Neural cell (in vitro differentiated cells): Measurements from ENCODE around the gene FANCC. TPM values are rescaled to one million over a fixed set of nuclear protein-coding genes. Genes with fewer than 3 reads are reported as not detected.

Experiments used
- H2AFZ ChIP-seq: fragments of 200-600, 300-800 bp; sonication (generic), shearing (Covaris generic); 2 replicates; pipeline ENCODE4 v1.6.0; 2014; ENCODE audit warnings: low read depth, mild to moderate bottlenecking, antibody characterized with exemption, low read length, moderate library complexity
- H3F3A ChIP-seq: fragments of 200-600 bp; shearing (Covaris generic); 2 replicates; pipeline ENCODE4 v1.6.1; 2016; ENCODE audit warnings: mild to moderate bottlenecking, moderate library complexity, mixed read lengths, antibody characterized with exemption, low read length; ENCODE audit not compliant: insufficient read depth, poor library complexity, severe bottlenecking
- H3K27ac ChIP-seq: fragments of 200-600, 300-800 bp; sonication (generic), shearing (Covaris generic); 2 replicates; pipeline ENCODE4 v1.5.1; 2014; ENCODE audit warnings: mild to moderate bottlenecking, low read length, moderate library complexity
- H3K27me3 ChIP-seq: fragments of 300-800, 200-600 bp; sonication (generic), shearing (Covaris generic); 2 replicates; pipeline ENCODE4 v1.6.0; 2014; ENCODE audit warnings: mild to moderate bottlenecking, low read depth, low read length, moderate library complexity; ENCODE audit not compliant: insufficient read depth
- H3K36me3 ChIP-seq: fragments of 300-800, 200-600 bp; sonication (generic), shearing (Covaris generic); 2 replicates; pipeline ENCODE4 v1.5.1; 2014; ENCODE audit warnings: mild to moderate bottlenecking, antibody characterized with exemption, low read length, moderate library complexity; ENCODE audit not compliant: insufficient read depth
- H3K4me2 ChIP-seq: fragments of 300-800, 200-600 bp; sonication (generic), shearing (Covaris generic); 2 replicates; pipeline ENCODE4 v1.6.0; 2014; ENCODE audit warnings: mild to moderate bottlenecking, low read length
- H3K4me3 ChIP-seq: fragments of 300-800, 200-600 bp; sonication (generic), shearing (Covaris generic); 2 replicates; pipeline ENCODE4 v1.5.1; 2014; ENCODE audit warnings: mild to moderate bottlenecking, low read length, moderate library complexity
- H3K79me2 ChIP-seq: fragments of 200-600 bp; shearing (Covaris generic); replicated peaks from 2 replicates; pipeline ENCODE4 v1.6.0; 2014; ENCODE audit warnings: mild to moderate bottlenecking, low read length, moderate library complexity; ENCODE audit not compliant: insufficient read depth
- H3K9ac ChIP-seq: fragments of 300-800, 200-600 bp; sonication (generic), shearing (Covaris generic); 2 replicates; pipeline ENCODE4 v1.6.1; 2016; ENCODE audit warnings: mild to moderate bottlenecking, low read length, mixed read lengths
- H3K9me2 ChIP-seq: fragments of 200-600 bp; shearing (Covaris generic); 2 replicates; pipeline ENCODE4 v1.6.1; 2016; ENCODE audit warnings: mild to moderate bottlenecking, low read length, mixed read lengths; ENCODE audit not compliant: insufficient read depth
- H3K9me3 ChIP-seq: fragments of 200-600, 300-800 bp; sonication (generic), shearing (Covaris generic); 2 replicates; pipeline ENCODE4 v1.6.1; 2016; ENCODE audit warnings: mild to moderate bottlenecking, mixed run types, low read length, moderate library complexity, mixed read lengths
- H4K20me1 ChIP-seq: fragments of 200-600 bp; shearing (Covaris generic); 2 replicates; pipeline ENCODE4 v1.6.1; 2016; ENCODE audit warnings: mild to moderate bottlenecking, mixed run types; ENCODE audit not compliant: insufficient read depth
- CTCF ChIP-seq: fragments of 450-650 bp; IDR thresholded peaks from 2 replicates; pipeline ENCODE4 v1.5.1; 2014; ENCODE audit warnings: antibody characterized with exemption, mild to moderate bottlenecking, moderate library complexity; ENCODE audit not compliant: poor library complexity, severe bottlenecking
- EP300 ChIP-seq: fragments of 450-650 bp; conservative IDR thresholded peaks from 2 replicates; pipeline ENCODE4 v1.6.1; 2014; ENCODE audit warnings: antibody characterized with exemption, mild to moderate bottlenecking, moderate library complexity; ENCODE audit not compliant: poor library complexity, severe bottlenecking
- EZH2 ChIP-seq: fragments of 200-600, 300-800 bp; shearing (Covaris generic), sonication (generic); IDR thresholded peaks from 2 replicates; pipeline ENCODE4 v1.6.1; 2014; ENCODE audit warnings: antibody characterized with exemption, low read length, borderline replicate concordance, mild to moderate bottlenecking; ENCODE audit not compliant: insufficient read depth, poor library complexity, severe bottlenecking
- MXI1 ChIP-seq: fragments of 450-650 bp; conservative IDR thresholded peaks from 2 replicates; pipeline ENCODE4 v1.6.1; 2014; ENCODE audit warnings: antibody characterized with exemption, mild to moderate bottlenecking; ENCODE audit not compliant: poor library complexity, severe bottlenecking
- POLR2AphosphoS5 ChIP-seq: IDR thresholded peaks from 2 replicates; pipeline ENCODE4 v1.6.1; 2012
- RAD21 ChIP-seq: fragments of 450-650 bp; conservative IDR thresholded peaks from 2 replicates; pipeline ENCODE4 v1.6.1; 2014; ENCODE audit warnings: antibody characterized with exemption, mild to moderate bottlenecking, moderate library complexity
- REST ChIP-seq: IDR thresholded peaks from 2 replicates; pipeline ENCODE4 v1.6.1; 2012; ENCODE audit warnings: borderline replicate concordance
- SMC3 ChIP-seq: fragments of 450-650 bp; conservative IDR thresholded peaks from 2 replicates; pipeline ENCODE4 v1.6.1; 2014; ENCODE audit warnings: antibody characterized with exemption, mild to moderate bottlenecking, moderate library complexity; ENCODE audit not compliant: poor library complexity
- TAF1 ChIP-seq: IDR thresholded peaks from 2 replicates; pipeline ENCODE4 v1.6.1; 2012; ENCODE audit warnings: low read depth
- polyA plus RNA-seq: library from polyadenylated mRNA; depleted of rRNA; stranded (reverse); fragments of >200 nt; gene quantifications from 2 replicates; pipeline ENCODE4 v1.2.3, GENCODE V29; 2014

The FANCC gene
- polyA plus RNA-seq, 1 donor from 2014 or later: 9.7 TPM

- Histone ChIP-seq H3K9ac (no peak overlapping the region), H2AFZ (no peak overlapping the region), H4K20me1 (no peaks in the 10 kb centered on the region), H3K9me3 (no peaks in the 10 kb centered on the region), H3K4me2 (no peak overlapping the region), H3K9me2 (no peaks in the 10 kb centered on the region), H3K27me3 (no peaks in the 10 kb centered on the region), H3K36me3 (no peaks in the 10 kb centered on the region), H3K4me3 (no peak overlapping the region), H3K27ac (no peak overlapping the region), H3F3A (no peaks in the 10 kb centered on the region), H3K79me2 (no peaks in the 10 kb centered on the region)
- TF ChIP-seq EZH2 (no peak), REST (no peak), MXI1 (no peak)
Measured at GRCh38 chr9:95211028-95211427, 106.5 kb downstream of the FANCC start.

- H3F3A ChIP-seq: no peaks in the 10 kb centered on the region
- no peaks in the 10 kb centered on the region for H3K9me3 ChIP-seq
- no peak overlapping the region for H3K4me3 ChIP-seq
- no peak overlapping the region for H2AFZ ChIP-seq
- no peak overlapping the region for H3K27ac ChIP-seq
- H3K79me2 ChIP-seq: no peaks in the 10 kb centered on the region
- H3K27me3 ChIP-seq: no peaks in the 10 kb centered on the region
- H3K9me2 ChIP-seq: no peaks in the 10 kb centered on the region
- no peaks in the 10 kb centered on the region for H4K20me1 ChIP-seq
- no peak for TF ChIP-seq RAD21
- no peak overlapping the region for H3K9ac ChIP-seq
- H3K36me3 ChIP-seq: no peaks in the 10 kb centered on the region
- H3K4me2 ChIP-seq: no peak overlapping the region
Measured at GRCh38 chr9:95207403-95207802, 110.1 kb downstream of the FANCC start.

- no peaks in the 10 kb centered on the region for H3K27me3 ChIP-seq
- no peak overlapping the region for H3K9ac ChIP-seq
- H3K79me2 ChIP-seq: no peaks in the 10 kb centered on the region
- H3K9me2 ChIP-seq: no peaks in the 10 kb centered on the region
- no peaks in the 10 kb centered on the region for H3K9me3 ChIP-seq
- TF ChIP-seq RAD21 (no peak), TAF1 (no peak), SMC3 (no peak), EP300 (no peak), REST (no peak), CTCF (no peak), EZH2 (no peak), POLR2AphosphoS5 (no peak), MXI1 (no peak)
- H3K4me3 ChIP-seq: no peak overlapping the region
- no peaks in the 10 kb centered on the region for H4K20me1 ChIP-seq
- H3F3A ChIP-seq: no peaks in the 10 kb centered on the region
- H2AFZ ChIP-seq: no peak overlapping the region
- no peaks in the 10 kb centered on the region for H3K36me3 ChIP-seq
- H3K4me2 ChIP-seq: no peak overlapping the region
- no peak overlapping the region for H3K27ac ChIP-seq
Measured at GRCh38 chr9:95206143-95206542, 111.4 kb downstream of the FANCC start.
